C4-2B (cell line): ENCODE data around the gene HOXC10.

Experiments used
- H3K27ac ChIP-seq: fragments of 450-650 bp; 2 replicates; pipeline ENCODE4 v1.5.1; 2017
- CTCF ChIP-seq: fragments of 450-650 bp; conservative IDR thresholded peaks from 2 replicates; pipeline ENCODE4 v1.5.1; 2017; ENCODE audit warnings: mild to moderate bottlenecking
- ZFX ChIP-seq: fragments of 450-650 bp; IDR thresholded peaks from 2 replicates; pipeline ENCODE4 v1.6.1; 2017

HOXC10 gene

DNA sequence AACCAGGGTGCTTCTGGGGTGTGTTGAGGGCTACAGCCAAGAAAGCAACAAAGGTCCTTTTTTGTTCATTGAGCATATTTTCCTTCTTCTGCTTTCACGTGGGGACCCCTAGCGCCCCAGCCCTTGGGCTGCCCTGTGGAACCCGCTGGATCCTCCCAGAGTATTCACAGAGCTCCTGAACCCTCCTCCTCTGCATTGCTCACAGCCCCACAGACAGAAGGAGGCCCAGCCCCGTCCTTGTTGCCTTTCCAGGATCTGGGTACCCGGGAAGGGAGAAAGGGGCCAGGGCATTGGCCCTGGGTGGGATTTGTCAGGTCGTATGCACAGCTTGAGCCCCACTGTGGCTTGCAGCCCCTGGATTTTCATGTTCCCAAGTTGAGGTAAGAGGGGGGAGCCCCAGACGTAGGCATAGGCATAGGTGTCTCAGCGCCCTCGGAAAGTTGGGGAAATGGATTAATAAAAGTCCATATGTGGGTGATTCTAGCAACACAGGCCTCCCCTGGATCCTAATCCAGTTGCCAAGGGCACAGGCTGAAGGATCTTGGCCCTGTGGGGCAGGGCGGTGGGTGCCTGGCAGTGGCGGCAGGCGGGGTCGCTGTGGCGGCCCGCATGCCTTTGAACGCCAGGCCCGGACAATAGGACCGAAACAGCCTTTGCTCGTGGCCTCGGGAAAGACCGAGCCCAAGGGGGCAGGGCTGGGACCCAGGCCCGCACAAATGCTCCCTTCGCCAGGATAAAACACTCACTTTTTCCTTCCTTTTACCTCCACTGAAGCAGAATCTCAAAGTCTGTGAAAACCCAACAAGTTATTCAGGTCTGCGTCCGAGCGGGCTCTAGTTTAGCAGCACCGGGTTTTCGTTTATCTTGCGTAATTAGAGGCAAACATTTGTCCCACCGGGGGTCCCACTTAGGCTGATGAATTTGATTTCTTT lies 3.0 kb upstream of the HOXC10 start:
- TF ChIP-seq ZFX (no peak), CTCF (no peak)
- H3K27ac ChIP-seq: no peak overlapping the region; the same call in 1 of the 2 replicates

DNA sequence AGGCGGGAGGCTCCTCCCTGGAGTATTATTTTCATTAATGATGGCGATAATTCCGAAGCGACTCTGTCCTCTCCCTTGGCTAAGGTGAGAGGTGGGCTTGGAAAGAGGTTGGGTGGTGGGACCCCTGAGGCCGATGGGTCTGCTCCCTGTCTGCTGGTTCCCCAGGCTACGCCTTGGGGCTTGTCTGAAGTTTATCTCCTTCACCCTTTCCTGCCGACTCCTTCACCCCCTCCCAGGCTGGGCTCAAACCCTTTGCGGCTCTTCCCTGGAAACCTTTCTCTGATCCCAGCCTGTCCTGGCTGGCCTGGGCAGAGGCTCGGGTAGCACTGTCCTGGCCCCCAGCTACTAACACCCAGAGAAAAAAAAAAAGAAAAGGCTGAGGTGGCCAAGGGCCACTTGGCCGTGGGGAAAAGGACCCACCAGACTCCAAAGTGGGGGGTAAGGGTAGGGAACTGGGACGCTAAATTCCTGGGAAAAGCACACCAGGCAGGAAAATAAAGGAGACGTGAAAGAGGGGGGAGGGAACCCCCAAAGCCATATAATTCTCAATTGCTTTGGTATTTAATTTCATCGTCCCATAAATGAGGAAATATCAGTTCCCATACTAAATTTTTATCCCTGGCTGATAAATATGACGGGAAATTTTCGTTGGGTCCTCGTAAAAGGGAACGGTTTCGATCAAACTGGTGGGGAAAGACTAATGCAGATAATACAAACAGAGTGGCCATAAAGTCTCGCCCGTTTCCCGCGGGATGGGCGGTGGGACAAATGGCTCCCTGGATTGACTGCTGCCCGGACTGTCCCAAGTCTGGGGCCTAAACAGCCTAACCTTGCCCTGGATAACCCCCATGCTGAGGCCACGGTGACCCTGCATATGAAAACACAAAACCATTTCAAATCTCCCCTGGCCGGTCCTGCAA lies 2.0 kb upstream of the HOXC10 start:
- TF ChIP-seq CTCF: no peak
- TF ChIP-seq ZFX: no peak
- no peak overlapping the region; the same call in 1 of the 2 replicates for H3K27ac ChIP-seq

- H3K27ac ChIP-seq: no peak overlapping the region; the same call in 1 of the 2 replicates
- TF ChIP-seq CTCF (no peak), ZFX (no peak)
Measured at GRCh38 chr12:53983568-53983949, 1.4 kb upstream of the HOXC10 start.

GRCh38 chr12:53983950-53984572 lies 885 bp upstream of the HOXC10 start:
- no peak for TF ChIP-seq CTCF
- TF ChIP-seq ZFX: no peak
- H3K27ac ChIP-seq: no peak overlapping the region; the same call in 1 of the 2 replicates

DNA sequence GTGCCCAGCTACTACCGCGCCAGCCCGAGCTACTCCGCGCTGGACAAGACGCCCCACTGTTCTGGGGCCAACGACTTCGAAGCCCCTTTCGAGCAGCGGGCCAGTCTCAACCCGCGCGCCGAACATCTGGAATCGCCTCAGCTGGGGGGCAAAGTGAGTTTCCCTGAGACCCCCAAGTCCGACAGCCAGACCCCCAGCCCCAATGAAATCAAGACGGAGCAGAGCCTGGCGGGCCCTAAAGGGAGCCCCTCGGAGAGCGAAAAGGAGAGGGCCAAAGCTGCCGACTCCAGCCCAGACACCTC lies 697 bp downstream of the HOXC10 start:
- no peak overlapping the region for H3K27ac ChIP-seq
- TF ChIP-seq ZFX: no peak
- no peak for TF ChIP-seq CTCF

- H3K27ac ChIP-seq: no peak overlapping the region
- TF ChIP-seq CTCF: no peak
- TF ChIP-seq ZFX: no peak
Measured at GRCh38 chr12:53985994-53986685, 1.2 kb downstream of the HOXC10 start.
